G401.6 (cell line): ENCODE measurements around the gene ANKRD63.

Experiments
- FAIRE-seq: peaks from 2 replicates; lab custom pipeline; 2012; peaks lifted over from hg19 to GRCh38; lab: Jason Lieb, UNC

ANKRD63 gene

GRCh38 chr15:40256638-40257235, 26.1 kb downstream of the ANKRD63 start:
- no peak for FAIRE-seq

DNA sequence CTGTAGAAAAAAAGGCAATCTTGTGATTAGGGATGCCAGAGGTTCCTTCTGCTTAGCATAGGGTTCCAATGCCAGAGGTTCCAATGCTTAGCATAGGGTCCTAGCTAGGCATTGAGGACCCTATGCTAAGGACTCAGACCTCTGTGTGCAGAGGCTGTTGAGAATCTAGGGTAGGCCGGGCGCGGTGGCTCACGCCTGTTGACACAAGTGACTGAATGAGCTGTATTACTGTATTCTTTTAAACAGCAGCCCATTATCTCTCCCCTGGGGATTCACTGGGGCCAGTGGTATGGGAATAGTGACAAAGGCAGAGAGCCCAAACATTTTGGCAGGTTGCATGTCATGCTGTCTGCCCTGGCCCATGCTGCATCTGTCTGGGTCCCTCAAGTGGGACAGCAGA, 27.8 kb downstream of the ANKRD63 start:
- no peak for FAIRE-seq

- FAIRE-seq, result no peak
These were observed 28.4 kb downstream of the ANKRD63 start for GRCh38 chr15:40254452-40254851.

- FAIRE-seq, result no peak
These were observed 29.6 kb downstream of the ANKRD63 start for GRCh38 chr15:40253167-40253790.

- FAIRE-seq, result no peak
These were observed 30.3 kb downstream of the ANKRD63 start for GRCh38 chr15:40252438-40253166.

GRCh38 chr15:40252141-40252437, 30.8 kb downstream of the ANKRD63 start:
- FAIRE-seq, result no peak

- no peak for FAIRE-seq
These were observed 31.3 kb downstream of the ANKRD63 start for GRCh38 chr15:40251486-40252140.

- no peak for FAIRE-seq
These were observed 31.9 kb downstream of the ANKRD63 start for GRCh38 chr15:40250771-40251483.

DNA sequence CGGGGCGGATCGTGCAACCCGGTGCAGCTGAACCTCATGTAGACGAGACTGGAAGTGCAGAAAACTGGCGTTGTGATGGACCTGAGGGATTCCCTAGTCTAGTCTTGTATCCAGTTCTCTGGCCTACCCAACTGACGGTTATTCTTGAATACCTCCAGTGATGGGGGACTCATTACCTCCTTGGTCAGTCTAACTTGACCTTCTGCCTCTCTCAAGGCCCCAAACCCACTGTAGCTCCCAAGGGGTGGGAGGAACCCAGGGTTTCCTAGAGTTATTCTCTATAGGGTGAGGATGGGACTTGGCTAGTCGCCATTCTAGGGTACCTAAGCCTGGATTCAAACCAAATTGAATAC, 32.6 kb downstream of the ANKRD63 start:
- FAIRE-seq, result no peak

GRCh38 chr15:40249477-40250303, 33.2 kb downstream of the ANKRD63 start:
- FAIRE-seq, result no peak

- FAIRE-seq, result no peak
These were observed 34.7 kb downstream of the ANKRD63 start for GRCh38 chr15:40248006-40248783.

DNA sequence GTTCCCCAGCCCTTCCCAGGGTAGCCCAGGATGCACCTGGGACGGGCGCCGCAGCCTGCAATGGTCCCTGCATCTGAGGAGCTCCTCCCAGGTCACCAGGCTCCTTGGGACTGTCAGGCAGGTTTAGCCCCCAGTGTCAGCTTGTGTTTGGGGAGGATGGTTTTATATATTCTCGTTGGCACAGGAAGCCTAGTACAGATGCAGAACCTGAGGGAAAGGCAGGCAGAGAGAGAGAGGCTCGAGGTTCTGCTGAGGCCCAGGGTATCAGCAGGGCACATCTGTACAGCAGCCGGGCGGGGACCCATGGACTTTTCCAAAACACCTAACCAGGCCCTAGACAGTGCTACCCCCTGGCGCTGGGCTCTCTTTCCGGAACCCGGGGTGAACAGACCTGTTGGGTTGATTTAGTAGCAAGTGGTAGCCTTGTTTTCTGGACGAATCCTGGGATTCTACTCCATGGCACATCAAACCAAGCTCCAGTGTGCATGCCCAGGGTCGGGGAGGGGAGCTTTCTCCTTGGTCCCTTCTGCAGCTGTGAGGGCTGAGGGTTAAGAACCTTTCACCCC, 35.4 kb downstream of the ANKRD63 start:
- FAIRE-seq, result no peak

- no peak for FAIRE-seq
These were observed 36.2 kb downstream of the ANKRD63 start for GRCh38 chr15:40246496-40247280.

- FAIRE-seq, result no peak
These were observed 37.0 kb downstream of the ANKRD63 start for GRCh38 chr15:40245666-40246450.

- FAIRE-seq, result no peak
These were observed 37.8 kb downstream of the ANKRD63 start for GRCh38 chr15:40244961-40245523.

- no peak for FAIRE-seq
These were observed 39.6 kb downstream of the ANKRD63 start for GRCh38 chr15:40243126-40243810.

- no peak for FAIRE-seq
These were observed 40.3 kb downstream of the ANKRD63 start for GRCh38 chr15:40242601-40243000.

- no peak for FAIRE-seq
These were observed 40.7 kb downstream of the ANKRD63 start for GRCh38 chr15:40242213-40242599.
